T-helper 2 cell (primary cell): Measurements from ENCODE around the gene CDK6.
"Not testable (repeated sequence)": the region's sequence is repeated elsewhere in the genome, so short reads cannot be mapped to it uniquely, and the experiment has no call there.

Experiments used
- DNase-seq, 5 experiments: peaks; one replicate each; pipeline versions ENCODE4 v3.0.0 to v3.0.0-alpha.2; 2012 to 2022

CDK6 gene

DNA sequence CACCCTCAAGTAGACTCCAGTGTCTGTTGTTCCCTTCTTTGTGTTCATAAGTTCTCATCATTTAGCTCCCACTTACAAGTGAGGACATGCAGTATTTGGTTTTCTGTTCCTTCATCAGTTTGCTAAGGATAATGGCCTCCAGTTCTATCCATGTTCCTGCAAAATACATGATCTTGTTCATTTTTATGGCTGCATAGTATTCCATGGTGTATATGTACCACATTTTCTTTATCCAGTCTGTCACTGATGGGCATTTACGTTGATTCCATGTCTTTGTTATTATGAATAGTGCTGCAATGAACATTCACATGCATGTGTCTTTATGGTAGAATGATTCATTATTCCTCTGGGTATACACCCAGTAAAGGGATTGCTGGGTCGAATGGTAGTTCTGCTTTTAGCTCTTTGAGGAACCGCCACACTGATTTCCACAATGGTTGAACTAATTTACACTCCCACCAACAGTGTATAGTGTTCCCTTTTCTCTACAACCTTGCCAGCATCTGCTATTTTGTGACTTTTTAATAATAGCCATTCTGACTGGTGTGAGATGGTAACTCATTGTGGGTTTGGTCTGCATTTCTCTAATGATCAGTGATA, 79.0 kb downstream of the CDK6 start:
- not testable (repeated sequence) for DNase-seq

DNA sequence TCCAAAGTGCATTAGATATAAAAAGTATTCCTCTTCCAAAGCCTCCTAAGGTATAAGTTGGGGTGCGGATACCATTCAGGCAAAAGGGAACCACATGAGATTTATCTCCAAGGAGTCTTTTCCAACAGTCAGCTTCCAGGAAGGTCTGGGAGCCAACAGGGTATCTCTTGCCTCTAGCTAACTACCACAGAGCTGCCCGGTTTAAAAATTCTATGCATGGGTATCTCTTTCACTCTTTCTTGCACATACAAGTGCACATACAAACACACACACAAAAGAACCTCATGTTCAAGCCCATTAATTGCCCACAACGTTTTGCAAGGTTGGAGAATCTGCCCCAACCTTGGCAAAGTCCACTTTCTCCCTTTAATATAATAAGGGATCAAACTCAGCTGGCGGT, 80.7 kb downstream of the CDK6 start:
- DNase-seq, result no peak

DNA sequence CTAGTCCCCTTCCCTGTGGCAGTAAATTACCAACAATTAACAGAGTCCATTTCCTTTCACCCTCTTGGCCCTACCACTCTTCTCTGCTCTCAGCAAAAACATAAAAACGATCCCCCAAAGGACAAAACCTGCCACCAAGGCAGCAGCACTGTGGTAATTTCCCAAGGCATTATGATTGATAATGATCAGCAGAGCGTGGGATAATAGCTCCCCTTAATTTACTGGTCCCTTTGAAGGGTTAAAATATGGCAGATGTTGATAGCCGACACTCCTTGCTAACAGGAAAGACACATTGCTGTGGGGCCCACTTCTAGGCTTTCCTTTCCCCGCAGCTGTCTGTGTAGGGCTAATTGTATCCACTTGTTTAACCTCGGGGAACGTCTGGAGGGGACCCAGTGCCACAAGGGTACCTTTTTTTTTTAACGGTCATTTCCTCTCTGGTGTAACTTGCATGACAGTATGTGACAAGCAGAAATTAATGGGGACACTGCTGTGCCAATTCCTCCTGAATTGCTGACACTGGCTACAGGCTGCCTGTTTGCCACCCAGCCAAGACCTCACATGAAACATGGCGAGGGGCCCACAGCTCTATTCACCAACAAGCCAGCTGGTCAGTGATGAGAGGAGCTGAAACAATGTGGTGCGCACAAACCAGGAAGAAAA, 81.3 kb downstream of the CDK6 start:
- DNase-seq, result no peak

- DNase-seq, result no peak
These were observed 82.8 kb downstream of the CDK6 start for GRCh38 chr7:92753614-92754013.

DNA sequence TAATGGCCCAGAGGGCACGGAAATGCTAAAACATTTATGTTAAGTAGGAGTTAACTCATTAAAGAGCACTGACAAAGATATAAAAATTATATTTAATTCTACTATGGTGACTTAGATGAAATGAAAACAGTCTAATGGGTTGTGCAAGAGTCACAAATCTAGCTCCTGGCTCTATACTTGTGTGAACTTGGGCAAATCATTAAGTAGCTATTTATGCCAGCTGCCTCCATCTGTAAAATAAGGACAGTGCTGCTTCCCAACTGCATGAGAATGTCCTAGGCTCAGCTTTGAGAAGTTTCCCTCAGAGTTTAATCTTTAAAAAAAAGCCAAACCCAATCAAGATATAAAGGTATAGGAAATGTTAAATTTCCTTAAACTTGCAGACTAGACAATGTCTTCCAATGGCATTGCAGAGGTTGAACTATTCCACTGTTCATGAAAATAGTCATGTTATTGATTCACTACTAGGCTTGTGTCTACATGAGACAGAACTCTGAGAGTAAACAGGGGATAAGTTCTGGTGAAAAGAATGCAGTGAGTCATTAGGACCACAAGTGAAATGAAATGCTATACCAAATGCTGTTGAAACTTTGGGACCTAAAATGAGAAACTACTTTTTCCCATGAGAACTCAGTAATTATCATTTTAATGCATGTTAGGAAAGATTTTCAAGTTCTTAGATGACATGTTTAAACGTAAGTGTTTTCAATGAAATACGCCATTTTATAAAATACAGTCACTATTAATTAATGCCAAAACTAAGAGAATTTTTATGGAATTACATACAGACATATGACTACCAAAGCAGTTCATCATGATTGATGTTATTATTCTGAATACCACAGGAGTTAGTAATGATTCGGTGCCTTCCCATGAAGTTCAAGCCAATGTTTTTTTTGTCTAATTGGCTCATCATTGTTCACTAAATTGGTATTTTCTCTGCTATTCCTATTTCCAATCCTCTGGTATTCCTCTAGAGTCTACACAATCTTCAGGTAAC, 84.2 kb downstream of the CDK6 start:
- DNase-seq, result peak in 1 of 5 experiments; percentile 33

GRCh38 chr7:92750946-92751345, 85.4 kb downstream of the CDK6 start:
- DNase-seq, result no peak

- DNase-seq, result no peak
These were observed 85.9 kb downstream of the CDK6 start for GRCh38 chr7:92750447-92750839.

DNA sequence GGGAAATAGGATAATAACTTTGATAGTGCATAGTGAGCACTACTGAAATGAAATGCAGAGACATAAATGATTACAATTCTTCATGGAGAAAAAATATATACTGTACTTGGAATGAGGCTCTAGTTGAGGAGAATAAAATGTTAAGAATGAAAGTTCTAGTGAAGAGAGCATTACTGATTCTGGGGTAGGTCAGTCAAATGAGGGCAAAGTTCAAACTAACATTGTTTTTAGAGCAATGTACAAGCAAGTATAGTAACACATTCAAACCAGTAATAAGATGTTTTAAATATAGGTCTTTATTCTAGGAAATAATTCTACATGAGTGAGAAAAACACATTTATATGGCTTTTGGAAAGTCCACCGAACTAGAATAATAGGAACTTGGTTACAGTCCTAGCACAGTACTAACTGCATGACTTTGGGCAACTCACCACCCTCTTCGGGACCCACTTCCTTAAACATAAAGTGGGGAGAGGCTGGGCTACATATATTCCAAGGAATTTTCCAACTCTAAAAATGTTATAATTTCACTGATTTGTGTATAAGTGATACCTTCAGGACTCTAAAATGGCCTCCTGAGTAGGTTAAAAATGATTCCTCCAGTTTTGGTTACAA, 86.4 kb downstream of the CDK6 start:
- no peak for DNase-seq

DNA sequence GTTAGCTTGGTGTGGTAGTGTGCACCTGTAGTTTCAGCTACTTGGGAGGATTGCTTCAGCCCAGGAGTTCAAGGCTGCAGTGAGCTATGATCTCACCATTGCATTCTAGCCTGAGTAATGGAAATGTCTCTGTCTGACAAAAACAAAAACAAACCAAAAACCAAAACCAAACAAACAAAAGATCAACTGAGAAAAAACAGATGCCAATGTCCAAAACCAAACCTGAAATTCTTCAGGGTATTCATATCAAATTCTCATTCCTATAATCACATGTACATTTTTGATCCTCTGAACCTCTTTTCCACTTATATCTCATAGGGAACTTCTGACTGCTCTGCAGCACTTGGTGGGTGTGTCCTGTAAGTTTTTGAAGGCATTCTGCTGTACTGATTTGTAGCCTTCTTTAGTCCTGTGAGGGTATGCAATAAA, 87.0 kb downstream of the CDK6 start:
- DNase-seq, result peak in 1 of 5 experiments; percentile 23

DNA sequence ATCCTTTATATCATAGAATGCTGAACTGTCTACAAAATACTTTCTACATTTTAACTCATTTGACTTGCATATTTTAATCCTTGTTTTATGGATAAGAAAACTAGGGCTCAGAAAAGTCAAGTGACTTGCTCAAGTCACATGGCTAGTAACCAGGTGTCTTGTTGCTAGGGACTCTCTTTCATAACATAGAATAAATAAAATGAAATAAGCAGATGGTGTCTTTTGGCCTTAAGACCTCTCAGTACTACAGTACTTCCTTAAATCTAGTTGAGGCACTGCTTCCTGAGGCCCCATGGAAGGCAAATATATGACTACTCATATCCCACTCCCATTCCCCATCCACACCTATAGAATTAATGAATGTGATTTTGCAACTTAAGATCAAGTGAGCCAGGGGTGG, 87.9 kb downstream of the CDK6 start:
- DNase-seq, result no peak

DNA sequence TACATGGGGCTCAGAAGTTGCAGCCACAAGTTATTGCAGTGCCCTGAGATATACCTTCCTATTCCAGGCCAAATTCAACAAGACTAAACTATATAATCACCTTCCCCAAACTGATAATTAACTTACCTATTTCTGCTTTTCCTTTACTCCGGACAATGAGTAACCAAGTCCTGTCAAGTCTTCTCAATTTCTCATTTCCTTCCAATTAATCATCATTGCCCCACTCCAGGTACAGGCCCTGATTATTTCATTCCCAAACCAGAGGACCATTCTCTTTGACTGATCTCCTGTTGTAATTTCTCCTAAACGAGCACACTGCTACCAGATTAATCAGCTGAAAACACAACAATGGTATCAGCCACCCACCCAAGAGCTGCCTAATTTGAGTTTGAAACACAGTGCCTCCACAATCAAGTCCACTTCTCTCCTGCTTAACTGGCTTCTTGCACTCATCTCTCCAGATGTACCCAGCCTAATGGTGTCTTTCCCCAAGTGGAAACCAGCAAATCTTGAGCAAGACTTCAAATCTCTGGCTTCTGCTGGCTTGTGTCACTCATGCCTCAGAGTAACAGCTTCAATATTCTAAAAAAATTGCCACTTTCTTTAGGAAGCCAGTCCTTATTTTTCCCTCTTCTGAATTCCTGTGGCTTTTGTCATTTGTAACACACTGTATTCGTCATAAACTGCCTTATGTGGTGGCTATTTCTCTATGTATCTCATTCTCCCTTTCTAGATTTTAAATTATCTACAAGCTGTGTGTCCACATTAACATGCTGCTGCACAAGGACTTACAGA, 89.1 kb downstream of the CDK6 start:
- DNase-seq, result no peak

DNA sequence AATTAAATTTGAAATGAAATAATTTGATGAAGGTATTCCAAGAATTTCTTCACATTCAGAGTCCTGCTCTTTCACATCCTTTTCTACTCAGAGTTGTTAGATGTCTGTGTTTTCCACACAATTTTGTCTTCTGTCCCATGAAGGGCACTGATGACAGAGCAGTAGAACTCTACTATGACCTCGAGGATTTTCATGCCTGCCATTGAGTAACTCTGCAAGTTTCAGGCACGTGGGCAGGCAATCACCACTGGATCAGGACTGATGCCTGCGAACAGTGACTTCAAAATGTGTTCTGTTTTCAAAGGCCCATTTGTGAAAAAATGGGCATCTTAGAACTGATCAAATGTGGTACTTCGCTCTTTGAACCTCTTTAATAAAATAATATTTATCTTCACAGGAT, 91.1 kb downstream of the CDK6 start:
- no peak for DNase-seq

- not testable (repeated sequence) for DNase-seq
These were observed 92.2 kb downstream of the CDK6 start for GRCh38 chr7:92744180-92744579.

DNA sequence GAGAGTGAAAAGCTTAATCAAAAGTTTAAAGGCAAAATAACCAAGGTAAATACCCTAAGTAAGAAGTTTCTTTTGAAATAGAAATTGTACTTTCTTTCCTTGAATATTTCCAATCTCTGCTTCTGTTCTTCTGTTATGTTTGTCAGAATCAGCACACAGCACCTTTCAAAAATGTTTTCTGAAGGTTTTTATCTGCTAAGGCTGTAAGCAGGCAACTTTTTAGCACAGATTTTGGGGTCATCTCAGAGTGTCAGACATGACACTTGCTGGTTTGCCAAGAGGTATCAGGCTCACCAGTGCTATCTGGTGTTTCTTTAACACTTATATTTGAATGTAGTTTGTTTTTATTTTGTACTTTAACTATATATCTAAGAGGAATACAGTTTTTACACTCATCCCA, 94.2 kb downstream of the CDK6 start:
- peak in 1 of 5 experiments; percentile 26 for DNase-seq

GRCh38 chr7:92740700-92741126, 95.7 kb downstream of the CDK6 start:
- no peak for DNase-seq

DNA sequence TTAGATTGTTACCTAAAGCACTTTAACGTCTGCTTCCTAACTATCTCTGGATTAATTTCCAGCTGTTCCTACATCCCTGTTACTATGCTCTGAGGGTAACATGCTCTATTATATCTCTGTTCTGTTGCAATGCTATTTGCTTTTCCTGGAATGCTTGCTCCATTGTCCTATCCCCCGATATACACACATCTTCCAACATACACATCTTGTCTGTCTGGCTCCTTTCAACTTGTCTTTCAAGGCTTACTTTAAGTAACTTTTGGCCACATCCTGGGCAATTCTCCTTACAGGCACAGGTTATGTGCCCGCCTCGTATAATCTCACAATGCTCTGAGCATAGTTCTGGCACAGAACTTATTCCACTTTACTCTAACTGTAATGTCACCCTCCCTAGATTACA, 96.2 kb downstream of the CDK6 start:
- DNase-seq, result peak in 1 of 5 experiments; percentile 20

DNA sequence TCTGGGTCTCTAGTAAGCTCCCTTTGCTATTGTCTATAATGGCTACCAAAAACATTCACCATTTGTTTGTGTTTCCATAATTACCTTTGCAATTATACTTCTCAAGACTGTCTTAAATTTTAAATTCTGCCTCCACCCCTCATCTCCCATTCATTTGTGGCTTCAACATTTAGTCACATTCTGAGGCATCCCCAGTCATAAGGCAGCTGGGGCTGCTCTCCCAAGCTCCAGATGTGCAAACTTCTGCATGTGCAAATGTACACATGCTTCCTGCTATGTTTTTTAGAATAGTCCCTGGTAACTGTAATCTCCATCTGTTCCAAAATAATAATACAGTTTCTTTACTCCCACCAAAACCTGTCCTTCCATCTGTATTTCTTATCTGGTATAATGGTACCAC, 97.3 kb downstream of the CDK6 start:
- DNase-seq, result peak in 1 of 5 experiments; percentile 18

GRCh38 chr7:92737706-92738105, 98.7 kb downstream of the CDK6 start:
- DNase-seq, result no peak

DNA sequence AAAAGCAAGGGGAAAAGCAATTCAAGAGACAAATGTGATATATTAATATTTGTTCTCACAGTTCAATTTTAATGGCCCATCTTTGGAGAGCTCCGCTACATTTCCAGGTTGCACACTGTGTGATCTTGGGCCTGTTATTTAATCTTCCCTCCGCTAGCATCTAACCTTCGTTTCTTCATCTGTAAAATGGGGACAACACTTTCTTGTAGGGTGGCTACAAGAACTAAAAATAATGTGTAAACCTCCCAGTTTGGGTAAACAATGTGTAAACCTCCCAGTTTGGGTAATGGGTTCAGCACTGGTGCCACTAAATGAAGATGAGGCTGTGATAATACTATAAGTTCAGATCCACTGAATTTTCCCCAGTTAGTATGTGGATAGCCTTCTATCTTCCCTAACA, 99.5 kb downstream of the CDK6 start:
- DNase-seq, result no peak

DNA sequence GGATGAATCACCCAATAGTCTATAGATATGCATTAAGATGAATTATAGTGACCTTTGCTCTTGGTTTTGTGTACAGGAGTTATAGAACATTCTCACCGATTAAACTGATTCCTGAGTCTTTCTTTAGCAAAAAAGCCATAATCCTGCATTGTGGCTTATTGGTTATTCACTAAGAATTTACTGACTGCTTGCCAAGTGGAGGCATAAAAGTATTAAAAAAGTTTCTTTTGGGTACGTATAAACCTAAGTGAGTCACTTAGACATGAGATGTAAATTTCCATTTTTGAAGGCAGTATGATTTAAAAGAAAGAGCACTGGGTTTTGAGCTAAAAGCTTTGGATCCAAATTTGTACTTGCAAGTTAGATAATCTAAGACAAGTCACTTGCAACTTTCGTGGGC, 100.7 kb downstream of the CDK6 start:
- DNase-seq, result no peak

- DNase-seq, result no peak
These were observed 103.9 kb downstream of the CDK6 start for GRCh38 chr7:92732316-92733036.
